ENCODE results near the gene SPIRE1.

The SPIRE1 gene

DNA sequence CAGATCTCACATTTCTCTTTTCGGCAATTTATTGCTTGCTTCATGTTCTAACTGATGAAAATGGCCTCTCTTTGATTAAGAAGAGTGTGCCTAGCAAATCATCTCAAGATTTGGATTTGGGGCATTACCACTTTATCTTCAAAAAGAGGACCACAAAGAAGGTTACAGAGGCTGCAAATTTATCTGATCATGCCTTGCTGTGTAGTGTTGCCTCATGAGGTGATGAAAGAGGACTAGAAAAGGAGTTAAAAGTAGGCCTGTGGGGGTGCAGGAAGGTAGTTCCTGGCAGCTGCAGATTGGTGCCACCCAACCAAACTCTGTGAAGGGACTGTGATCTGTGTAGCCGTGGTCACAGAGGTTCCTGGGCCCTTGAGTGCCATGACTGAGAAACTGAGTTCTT, 181.0 kb downstream of the SPIRE1 start:
- TF ChIP-seq YY1 (IDR thresholded peaks at IDR 0.05; ENCODE audit: low read depth) (no peak), CEBPB (IDR thresholded peaks at IDR 0.05) (no peak), TEAD4 (IDR thresholded peaks at IDR 0.05) (no peak), RAD21 (IDR thresholded peaks at IDR 0.05; ENCODE audit: low read depth) (no peak), ZBTB7A (IDR thresholded peaks at IDR 0.05; ENCODE audit: low read depth) (no peak), NFIC (IDR thresholded peaks at IDR 0.05) (no peak), FOXM1 (IDR thresholded peaks at IDR 0.05; ENCODE audit: borderline replicate concordance, low read depth) (no peak), EGR1 (IDR thresholded peaks at IDR 0.05) (no peak), TAF1 (IDR thresholded peaks at IDR 0.05; ENCODE audit: low read depth) (no peak), EP300 (IDR thresholded peaks at IDR 0.05; ENCODE audit: borderline replicate concordance) (no peak), CREB1 (IDR thresholded peaks at IDR 0.05; ENCODE audit: low read depth) (no peak)
- TF ChIP-seq, protein P1, sequence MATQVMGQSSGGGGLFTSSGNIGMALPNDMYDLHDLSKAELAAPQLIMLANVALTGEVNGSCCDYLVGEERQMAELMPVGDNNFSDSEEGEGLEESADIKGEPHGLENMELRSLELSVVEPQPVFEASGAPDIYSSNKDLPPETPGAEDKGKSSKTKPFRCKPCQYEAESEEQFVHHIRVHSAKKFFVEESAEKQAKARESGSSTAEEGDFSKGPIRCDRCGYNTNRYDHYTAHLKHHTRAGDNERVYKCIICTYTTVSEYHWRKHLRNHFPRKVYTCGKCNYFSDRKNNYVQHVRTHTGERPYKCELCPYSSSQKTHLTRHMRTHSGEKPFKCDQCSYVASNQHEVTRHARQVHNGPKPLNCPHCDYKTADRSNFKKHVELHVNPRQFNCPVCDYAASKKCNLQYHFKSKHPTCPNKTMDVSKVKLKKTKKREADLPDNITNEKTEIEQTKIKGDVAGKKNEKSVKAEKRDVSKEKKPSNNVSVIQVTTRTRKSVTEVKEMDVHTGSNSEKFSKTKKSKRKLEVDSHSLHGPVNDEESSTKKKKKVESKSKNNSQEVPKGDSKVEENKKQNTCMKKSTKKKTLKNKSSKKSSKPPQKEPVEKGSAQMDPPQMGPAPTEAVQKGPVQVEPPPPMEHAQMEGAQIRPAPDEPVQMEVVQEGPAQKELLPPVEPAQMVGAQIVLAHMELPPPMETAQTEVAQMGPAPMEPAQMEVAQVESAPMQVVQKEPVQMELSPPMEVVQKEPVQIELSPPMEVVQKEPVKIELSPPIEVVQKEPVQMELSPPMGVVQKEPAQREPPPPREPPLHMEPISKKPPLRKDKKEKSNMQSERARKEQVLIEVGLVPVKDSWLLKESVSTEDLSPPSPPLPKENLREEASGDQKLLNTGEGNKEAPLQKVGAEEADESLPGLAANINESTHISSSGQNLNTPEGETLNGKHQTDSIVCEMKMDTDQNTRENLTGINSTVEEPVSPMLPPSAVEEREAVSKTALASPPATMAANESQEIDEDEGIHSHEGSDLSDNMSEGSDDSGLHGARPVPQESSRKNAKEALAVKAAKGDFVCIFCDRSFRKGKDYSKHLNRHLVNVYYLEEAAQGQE (IDR thresholded peaks at IDR 0.05; ENCODE audit: low read depth) = no peak

DNA sequence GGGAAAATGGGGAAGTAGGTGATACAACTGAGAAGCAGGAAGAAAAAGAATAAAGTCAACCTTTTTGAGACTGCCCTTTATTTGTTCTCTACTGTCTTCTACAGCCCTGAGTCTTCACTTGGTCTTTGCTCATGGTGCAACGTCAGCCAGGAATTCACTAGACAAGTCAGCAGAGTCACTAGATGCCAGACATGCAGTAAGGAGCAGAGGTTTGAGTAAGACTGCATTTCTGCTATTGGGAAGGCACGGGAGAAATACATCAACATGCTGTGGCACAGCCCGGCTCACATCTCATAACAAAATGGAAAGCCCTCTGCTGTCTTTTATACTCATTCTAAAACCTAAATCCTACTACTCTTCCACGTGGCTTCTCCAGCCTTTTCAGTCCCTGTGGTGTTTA, 183.0 kb downstream of the SPIRE1 start:
- TF ChIP-seq TCF12 (IDR thresholded peaks at IDR 0.05; ENCODE audit: low read depth) (no peak), RAD21 (IDR thresholded peaks at IDR 0.05; ENCODE audit: low read depth) (no peak), EP300 (IDR thresholded peaks at IDR 0.05; ENCODE audit: borderline replicate concordance) (no peak), CEBPB (IDR thresholded peaks at IDR 0.05) (no peak), NFIC (IDR thresholded peaks at IDR 0.05) (no peak), YY1 (IDR thresholded peaks at IDR 0.05; ENCODE audit: low read depth) (no peak), EGR1 (IDR thresholded peaks at IDR 0.05) (no peak), ZBTB7A (IDR thresholded peaks at IDR 0.05; ENCODE audit: low read depth) (no peak), CREB1 (IDR thresholded peaks at IDR 0.05; ENCODE audit: low read depth) (no peak), FOXM1 (IDR thresholded peaks at IDR 0.05; ENCODE audit: borderline replicate concordance, low read depth) (no peak), TEAD4 (IDR thresholded peaks at IDR 0.05) (no peak), TAF1 (IDR thresholded peaks at IDR 0.05; ENCODE audit: low read depth) (no peak)
- TF ChIP-seq, protein P2, sequence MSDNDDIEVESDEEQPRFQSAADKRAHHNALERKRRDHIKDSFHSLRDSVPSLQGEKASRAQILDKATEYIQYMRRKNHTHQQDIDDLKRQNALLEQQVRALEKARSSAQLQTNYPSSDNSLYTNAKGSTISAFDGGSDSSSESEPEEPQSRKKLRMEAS (IDR thresholded peaks at IDR 0.05) = no peak
- TF ChIP-seq, protein P1 (IDR thresholded peaks at IDR 0.05; ENCODE audit: low read depth) = no peak
- TF ChIP-seq, protein P3, sequence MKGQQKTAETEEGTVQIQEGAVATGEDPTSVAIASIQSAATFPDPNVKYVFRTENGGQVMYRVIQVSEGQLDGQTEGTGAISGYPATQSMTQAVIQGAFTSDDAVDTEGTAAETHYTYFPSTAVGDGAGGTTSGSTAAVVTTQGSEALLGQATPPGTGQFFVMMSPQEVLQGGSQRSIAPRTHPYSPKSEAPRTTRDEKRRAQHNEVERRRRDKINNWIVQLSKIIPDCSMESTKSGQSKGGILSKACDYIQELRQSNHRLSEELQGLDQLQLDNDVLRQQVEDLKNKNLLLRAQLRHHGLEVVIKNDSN (IDR thresholded peaks at IDR 0.05) = no peak

DNA sequence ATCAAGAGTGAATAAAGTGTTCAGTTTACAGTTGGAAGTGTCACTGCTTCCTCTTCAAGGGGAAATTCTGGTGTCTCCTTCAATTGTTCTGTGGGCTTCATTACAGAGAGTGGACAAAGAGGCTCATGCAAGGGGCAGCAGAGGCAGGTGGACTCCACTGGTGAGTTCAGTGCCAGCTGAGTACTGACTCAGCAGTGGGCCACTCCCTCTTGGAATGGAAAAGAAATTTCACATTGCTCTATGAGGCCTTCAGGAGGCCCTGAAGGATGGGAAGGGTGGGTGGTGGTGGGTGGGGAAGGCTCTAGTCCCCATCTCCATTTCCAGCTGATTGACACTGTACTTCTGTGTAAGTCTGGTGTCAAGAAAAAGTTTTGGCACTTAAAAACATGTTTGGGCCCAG, 183.8 kb downstream of the SPIRE1 start:
- TF ChIP-seq CREB1 (IDR thresholded peaks at IDR 0.05; ENCODE audit: low read depth) = no peak
- no peak for TF ChIP-seq CEBPB (IDR thresholded peaks at IDR 0.05)
- no peak for TF ChIP-seq EGR1 (IDR thresholded peaks at IDR 0.05)
- TF ChIP-seq TEAD4 (IDR thresholded peaks at IDR 0.05) = no peak
- no peak for TF ChIP-seq NFIC (IDR thresholded peaks at IDR 0.05)
- TF ChIP-seq, protein P2 (IDR thresholded peaks at IDR 0.05) = no peak
- TF ChIP-seq, protein P3 (IDR thresholded peaks at IDR 0.05) = no peak
- TF ChIP-seq TAF1 (IDR thresholded peaks at IDR 0.05; ENCODE audit: low read depth) = no peak
- no peak for TF ChIP-seq ZBTB7A (IDR thresholded peaks at IDR 0.05; ENCODE audit: low read depth)
- TF ChIP-seq EP300 (IDR thresholded peaks at IDR 0.05; ENCODE audit: borderline replicate concordance) = no peak
- no peak for TF ChIP-seq RAD21 (IDR thresholded peaks at IDR 0.05; ENCODE audit: low read depth)
- TF ChIP-seq, protein P1 (IDR thresholded peaks at IDR 0.05; ENCODE audit: low read depth) = no peak
- no peak for TF ChIP-seq YY1 (IDR thresholded peaks at IDR 0.05; ENCODE audit: low read depth)
- TF ChIP-seq FOXM1 (IDR thresholded peaks at IDR 0.05; ENCODE audit: borderline replicate concordance, low read depth) = no peak
- TF ChIP-seq TCF12 (IDR thresholded peaks at IDR 0.05; ENCODE audit: low read depth) = no peak

DNA sequence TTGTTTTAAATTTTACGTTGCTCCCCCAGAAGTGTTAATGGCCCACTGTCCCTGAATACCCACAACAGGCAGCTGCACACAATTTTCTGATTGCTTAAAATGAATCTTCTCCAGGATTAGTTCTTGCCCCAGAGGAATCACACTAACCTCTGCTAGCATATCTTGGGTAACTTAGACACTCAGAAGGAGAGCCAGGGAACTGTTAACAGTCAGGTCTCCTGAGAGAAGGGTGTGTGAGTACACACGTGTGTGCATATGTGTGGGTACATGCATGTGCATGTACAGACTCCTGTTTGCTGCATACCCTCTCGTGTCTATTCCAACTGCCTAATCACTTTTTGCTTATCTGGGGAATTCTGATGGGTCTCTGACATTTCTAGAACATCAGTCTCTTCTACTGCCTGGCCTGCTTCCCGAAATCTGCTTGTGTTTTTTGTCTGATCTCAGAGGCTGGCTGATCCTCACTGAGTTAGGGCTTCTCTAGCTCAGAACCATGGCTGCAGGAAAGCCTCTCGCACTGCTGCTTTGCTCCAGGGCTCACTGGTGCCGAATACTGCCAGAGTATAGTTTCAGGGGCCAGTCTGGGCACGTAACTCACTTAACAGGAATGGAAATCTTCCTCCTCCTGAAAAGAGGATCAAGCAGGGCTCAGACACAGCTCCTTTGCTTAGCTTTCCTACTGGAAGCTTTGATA, 187.4 kb downstream of the SPIRE1 start:
- TF ChIP-seq EGR1 (IDR thresholded peaks at IDR 0.05) (no peak), NFIC (IDR thresholded peaks at IDR 0.05) (no peak), RAD21 (IDR thresholded peaks at IDR 0.05; ENCODE audit: low read depth) (no peak)
- TF ChIP-seq, protein P1 (IDR thresholded peaks at IDR 0.05; ENCODE audit: low read depth) = no peak

Data from Ishikawa (cell line).